OCI-LY1 (cell line): ENCODE data around the gene TRIP10.

ENCODE experiments used
- H2AFZ ChIP-seq: fragments of 200-600 bp; sonication (generic), shearing (Covaris generic); 2 replicates; pipeline ENCODE4 v1.6.0; 2014; ENCODE audit warnings: antibody characterized with exemption, mild to moderate bottlenecking, low read length
- H3F3A ChIP-seq: fragments of 200-600 bp; sonication (generic), shearing (Covaris generic); 2 replicates; pipeline ENCODE4 v1.6.0; 2014; ENCODE audit warnings: mild to moderate bottlenecking, antibody characterized with exemption, low read length, moderate library complexity; ENCODE audit not compliant: insufficient read depth
- H3K27ac ChIP-seq: fragments of 200-600 bp; sonication (generic); 2 replicates; pipeline ENCODE4 v1.5.1; 2014; ENCODE audit warnings: low read length, mixed run types, mild to moderate bottlenecking, low read depth; ENCODE audit not compliant: poor library complexity, severe bottlenecking
- H3K27me3 ChIP-seq: fragments of 200-600 bp; sonication (generic); 2 replicates; pipeline ENCODE4 v1.6.0; 2014; ENCODE audit warnings: antibody characterized with exemption, mild to moderate bottlenecking, low read length, moderate library complexity; ENCODE audit not compliant: insufficient read depth
- H3K36me3 ChIP-seq: fragments of 200-600 bp; sonication (generic); 2 replicates; pipeline ENCODE4 v1.6.1; 2014; ENCODE audit warnings: mild to moderate bottlenecking, antibody characterized with exemption, low read length, moderate library complexity, mixed read lengths; ENCODE audit not compliant: insufficient read depth
- H3K4me1 ChIP-seq: fragments of 200-600 bp; sonication (generic); 2 replicates; pipeline ENCODE4 v1.5.1; 2014; ENCODE audit warnings: mild to moderate bottlenecking, low read length, moderate library complexity; ENCODE audit not compliant: insufficient read depth, severe bottlenecking
- H3K4me2 ChIP-seq: fragments of 200-600 bp; sonication (generic), shearing (Covaris generic); 2 replicates; pipeline ENCODE4 v1.6.1; 2014; ENCODE audit warnings: low read length
- H3K4me3 ChIP-seq: fragments of 200-600 bp; sonication (generic); 2 replicates; pipeline ENCODE4 v1.5.1; 2014; ENCODE audit warnings: low read length, low read depth, mild to moderate bottlenecking, mixed read lengths; ENCODE audit not compliant: poor library complexity, severe bottlenecking
- H3K79me2 ChIP-seq: fragments of 200-600 bp; shearing (Covaris generic); 2 replicates; pipeline ENCODE4 v1.6.1; 2016; ENCODE audit warnings: mixed run types, low read length, mixed read lengths; ENCODE audit not compliant: insufficient read depth
- H3K9ac ChIP-seq: fragments of 200-600 bp; sonication (generic), shearing (Covaris generic); 2 replicates; pipeline ENCODE4 v1.6.1; 2014; ENCODE audit warnings: mild to moderate bottlenecking, low read length, mixed read lengths
- H3K9me2 ChIP-seq: fragments of 200-600 bp; sonication (generic), shearing (Covaris generic); 2 replicates; pipeline ENCODE4 v1.6.1; 2014; ENCODE audit warnings: low read depth, mild to moderate bottlenecking, low read length, mixed read lengths
- H3K9me3 ChIP-seq: fragments of 200-600 bp; shearing (Covaris generic); 2 replicates; pipeline ENCODE4 v1.6.1; 2014; ENCODE audit warnings: low read length, mixed read lengths
- H4K20me1 ChIP-seq: fragments of 200-600 bp; sonication (generic), shearing (Covaris generic); 2 replicates; pipeline ENCODE4 v1.6.0; 2016; ENCODE audit warnings: mild to moderate bottlenecking, low read length; ENCODE audit not compliant: insufficient read depth
- EZH2 ChIP-seq: fragments of 200-600 bp; sonication (generic), shearing (Covaris generic); IDR thresholded peaks from 2 replicates; pipeline ENCODE4 v1.8.0; 2017; ENCODE audit warnings: borderline replicate concordance, mixed run types, mild to moderate bottlenecking, antibody characterized with exemption, low read length, moderate library complexity, mixed read lengths
- TF ChIP-seq, protein P1 (sequence below): fragments of 200-600 bp; sonication (generic), shearing (Covaris generic); IDR thresholded peaks from 2 replicates; pipeline ENCODE4 v1.5.1; 2017; ENCODE audit warnings: mild to moderate bottlenecking, antibody characterized with exemption, low read length, moderate library complexity, mixed read lengths

TRIP10 gene

DNA sequence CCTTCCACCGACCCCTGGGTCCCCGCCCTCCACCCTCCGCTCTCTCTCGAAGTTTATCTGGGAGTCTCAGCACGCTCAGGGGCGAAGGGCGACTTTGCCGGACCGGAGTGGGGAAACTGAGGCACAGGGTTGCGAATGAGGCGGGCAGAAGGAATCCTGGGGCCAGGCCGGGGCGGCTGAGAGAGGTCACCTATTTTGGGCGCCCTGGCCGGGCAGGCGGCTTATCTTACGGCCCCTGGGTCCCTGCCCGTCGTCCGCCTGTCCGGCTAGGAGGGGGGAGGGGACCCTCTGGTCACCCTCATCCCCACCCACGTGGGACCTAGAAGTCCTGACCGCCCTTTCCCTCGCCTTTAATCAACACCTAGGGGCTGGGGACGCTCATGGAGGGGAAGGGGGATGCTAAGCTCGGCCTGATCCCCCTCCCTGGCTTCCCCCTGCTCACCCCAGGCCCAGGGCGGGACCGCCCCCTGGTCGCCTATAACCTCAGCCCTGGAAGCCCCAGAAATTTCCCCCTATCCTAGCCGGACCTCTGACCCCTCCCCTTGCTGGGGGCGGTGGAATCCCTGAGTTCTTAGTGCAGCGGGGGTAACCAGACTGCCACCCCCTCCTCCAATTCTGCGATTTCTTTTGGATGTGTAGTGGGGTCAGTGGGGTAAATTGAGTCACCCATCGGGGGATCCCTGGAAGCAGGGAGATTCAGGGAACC is 556 bp downstream of the TRIP10 start:
- peak overlapping the region; percentile 89 for H3K4me3 ChIP-seq
- H4K20me1 ChIP-seq: no peaks in the 10 kb centered on the region
- TF ChIP-seq, protein P1, sequence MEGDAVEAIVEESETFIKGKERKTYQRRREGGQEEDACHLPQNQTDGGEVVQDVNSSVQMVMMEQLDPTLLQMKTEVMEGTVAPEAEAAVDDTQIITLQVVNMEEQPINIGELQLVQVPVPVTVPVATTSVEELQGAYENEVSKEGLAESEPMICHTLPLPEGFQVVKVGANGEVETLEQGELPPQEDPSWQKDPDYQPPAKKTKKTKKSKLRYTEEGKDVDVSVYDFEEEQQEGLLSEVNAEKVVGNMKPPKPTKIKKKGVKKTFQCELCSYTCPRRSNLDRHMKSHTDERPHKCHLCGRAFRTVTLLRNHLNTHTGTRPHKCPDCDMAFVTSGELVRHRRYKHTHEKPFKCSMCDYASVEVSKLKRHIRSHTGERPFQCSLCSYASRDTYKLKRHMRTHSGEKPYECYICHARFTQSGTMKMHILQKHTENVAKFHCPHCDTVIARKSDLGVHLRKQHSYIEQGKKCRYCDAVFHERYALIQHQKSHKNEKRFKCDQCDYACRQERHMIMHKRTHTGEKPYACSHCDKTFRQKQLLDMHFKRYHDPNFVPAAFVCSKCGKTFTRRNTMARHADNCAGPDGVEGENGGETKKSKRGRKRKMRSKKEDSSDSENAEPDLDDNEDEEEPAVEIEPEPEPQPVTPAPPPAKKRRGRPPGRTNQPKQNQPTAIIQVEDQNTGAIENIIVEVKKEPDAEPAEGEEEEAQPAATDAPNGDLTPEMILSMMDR: no peak
- no peak for TF ChIP-seq EZH2
- peak overlapping the region; percentile 96 for H3K4me2 ChIP-seq
- H3K36me3 ChIP-seq: peaks cover 26% of the 10 kb centered on the region; the same call in 1 of the 2 replicates
- H3K27ac ChIP-seq: peak overlapping the region; percentile 85
- H2AFZ ChIP-seq: no peak overlapping the region
- H3K27me3 ChIP-seq: no peaks in the 10 kb centered on the region
- peaks cover 7% of the 10 kb centered on the region; the same call in 1 of the 2 replicates for H3F3A ChIP-seq
- H3K79me2 ChIP-seq: no peaks in the 10 kb centered on the region
- peak overlapping the region; percentile 81 for H3K9ac ChIP-seq
- peaks cover 47% of the 10 kb centered on the region for H3K4me1 ChIP-seq
- no peaks in the 10 kb centered on the region for H3K9me2 ChIP-seq
- H3K9me3 ChIP-seq: no peaks in the 10 kb centered on the region

DNA sequence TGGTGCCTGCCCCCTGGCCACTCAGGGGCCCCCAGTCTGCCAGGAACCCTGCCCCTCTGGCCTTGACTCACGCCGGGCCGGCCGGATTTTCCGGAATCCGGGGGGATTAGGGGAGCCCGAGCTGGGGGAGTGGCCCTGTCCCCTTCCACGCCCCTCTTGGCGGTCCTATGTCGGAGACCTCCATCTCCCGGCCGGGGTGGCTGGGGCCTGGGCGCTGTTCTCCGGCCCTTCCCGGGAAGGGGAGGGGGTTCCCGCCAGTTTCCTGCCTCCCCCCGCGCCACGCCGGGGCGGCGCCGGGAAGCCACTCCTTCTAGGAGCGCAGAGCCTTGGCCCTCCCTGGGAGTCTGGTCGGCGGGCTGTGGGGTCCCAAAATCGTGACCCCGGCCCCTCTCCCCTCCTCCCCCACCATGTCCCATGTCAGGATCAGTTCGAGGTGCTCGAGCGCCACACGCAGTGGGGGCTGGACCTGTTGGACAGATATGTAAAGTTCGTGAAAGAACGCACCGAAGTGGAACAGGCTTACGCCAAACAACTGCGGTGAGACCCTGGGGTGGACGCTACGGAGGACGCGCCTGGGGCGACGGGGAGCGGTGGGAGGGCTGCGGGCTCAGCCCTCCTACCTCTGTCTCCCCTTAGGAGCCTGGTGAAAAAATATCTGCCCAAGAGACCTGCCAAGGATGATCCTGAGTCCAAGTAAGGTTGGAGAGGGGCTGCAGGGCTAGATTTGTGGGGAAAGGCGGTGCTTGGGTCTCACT is 1.3 kb downstream of the TRIP10 start:
- H4K20me1 ChIP-seq: no peaks in the 10 kb centered on the region
- no peak overlapping the region for H2AFZ ChIP-seq
- H3K9me2 ChIP-seq: no peaks in the 10 kb centered on the region
- peak overlapping the region; percentile 85 for H3K27ac ChIP-seq
- TF ChIP-seq, protein P1: no peak
- TF ChIP-seq EZH2: no peak
- peaks cover 7% of the 10 kb centered on the region; the same call in 1 of the 2 replicates for H3F3A ChIP-seq
- H3K4me1 ChIP-seq: peaks cover 39% of the 10 kb centered on the region
- H3K36me3 ChIP-seq: peaks cover 32% of the 10 kb centered on the region; the same call in 1 of the 2 replicates
- H3K27me3 ChIP-seq: no peaks in the 10 kb centered on the region
- peak overlapping the region; percentile 89 for H3K4me3 ChIP-seq
- peak overlapping the region; percentile 96 for H3K4me2 ChIP-seq
- no peaks in the 10 kb centered on the region for H3K79me2 ChIP-seq
- peak overlapping the region; percentile 81 for H3K9ac ChIP-seq
- H3K9me3 ChIP-seq: no peaks in the 10 kb centered on the region

DNA sequence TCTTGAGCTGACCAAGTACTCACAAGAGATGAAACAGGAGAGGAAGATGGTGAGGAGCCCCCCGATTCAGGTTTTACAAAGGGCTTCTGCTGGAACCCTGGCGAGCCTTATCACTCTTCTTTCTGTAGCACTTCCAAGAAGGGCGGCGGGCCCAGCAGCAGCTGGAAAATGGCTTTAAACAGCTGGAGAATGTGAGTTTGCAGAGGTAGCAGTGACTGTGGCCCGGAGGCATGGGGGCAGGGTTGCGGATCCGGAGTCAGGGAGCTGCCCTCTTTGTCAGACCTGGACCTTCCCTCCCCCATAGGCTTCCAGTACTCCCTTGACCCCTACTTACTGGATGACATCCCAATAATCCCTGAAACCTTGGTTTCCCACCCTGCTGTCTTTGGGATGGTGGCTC is 3.6 kb downstream of the TRIP10 start:
- peaks cover 6% of the 10 kb centered on the region; the same call in 1 of the 2 replicates for H3F3A ChIP-seq
- H3K4me3 ChIP-seq: no peak overlapping the region
- H3K36me3 ChIP-seq: peaks cover 52% of the 10 kb centered on the region
- peaks cover 31% of the 10 kb centered on the region for H3K4me1 ChIP-seq
- TF ChIP-seq, protein P1: no peak
- no peak for TF ChIP-seq EZH2
- no peak overlapping the region for H3K4me2 ChIP-seq
- H3K27me3 ChIP-seq: no peaks in the 10 kb centered on the region
- no peak overlapping the region for H2AFZ ChIP-seq
- no peak overlapping the region for H3K27ac ChIP-seq
- H3K79me2 ChIP-seq: no peaks in the 10 kb centered on the region
- no peaks in the 10 kb centered on the region for H4K20me1 ChIP-seq
- no peaks in the 10 kb centered on the region for H3K9me2 ChIP-seq
- H3K9ac ChIP-seq: no peak overlapping the region
- no peaks in the 10 kb centered on the region for H3K9me3 ChIP-seq
